Measurements from ENCODE around the gene GATA2.

The GATA2 gene

GRCh38 chr3:128492671-128493569, at the start of gene GATA2:
Gene GATA2 (minus strand): TSS chr3:128493201. CDS start chr3:128487031, 6,170 bp downstream.
- DNase-seq (ENCODE audit: low spot score), result peak; percentile 75

- no peak for DNase-seq (ENCODE audit: low spot score)
Measured at GRCh38 chr3:128541246-128541645, 48.2 kb upstream of the GATA2 start.

DNA sequence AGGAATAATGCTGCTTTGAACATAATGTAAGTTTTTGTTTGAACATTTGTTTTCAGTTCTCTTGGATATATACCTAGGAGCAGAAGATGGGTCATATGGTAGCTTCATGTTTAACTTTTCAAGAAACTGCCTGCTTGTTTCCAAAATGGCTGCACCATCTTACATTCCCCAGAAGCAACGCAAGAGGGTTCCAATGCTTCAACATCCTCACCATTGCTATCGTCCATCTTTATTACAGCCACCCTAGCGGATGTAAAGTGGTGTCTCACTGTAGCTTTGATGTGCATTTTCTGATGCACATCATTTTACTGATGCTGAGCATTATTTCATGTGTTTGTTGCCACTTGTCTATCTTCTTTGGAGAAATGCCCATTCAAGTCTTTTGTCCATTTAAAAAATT, 46.4 kb upstream of the GATA2 start:
- no peak for DNase-seq (ENCODE audit: low spot score)

GRCh38 chr3:128537091-128537703, 44.2 kb upstream of the GATA2 start:
- no peak for DNase-seq (ENCODE audit: low spot score)

- no peak for DNase-seq (ENCODE audit: low spot score)
Measured at GRCh38 chr3:128532012-128532983, 39.3 kb upstream of the GATA2 start.

DNA sequence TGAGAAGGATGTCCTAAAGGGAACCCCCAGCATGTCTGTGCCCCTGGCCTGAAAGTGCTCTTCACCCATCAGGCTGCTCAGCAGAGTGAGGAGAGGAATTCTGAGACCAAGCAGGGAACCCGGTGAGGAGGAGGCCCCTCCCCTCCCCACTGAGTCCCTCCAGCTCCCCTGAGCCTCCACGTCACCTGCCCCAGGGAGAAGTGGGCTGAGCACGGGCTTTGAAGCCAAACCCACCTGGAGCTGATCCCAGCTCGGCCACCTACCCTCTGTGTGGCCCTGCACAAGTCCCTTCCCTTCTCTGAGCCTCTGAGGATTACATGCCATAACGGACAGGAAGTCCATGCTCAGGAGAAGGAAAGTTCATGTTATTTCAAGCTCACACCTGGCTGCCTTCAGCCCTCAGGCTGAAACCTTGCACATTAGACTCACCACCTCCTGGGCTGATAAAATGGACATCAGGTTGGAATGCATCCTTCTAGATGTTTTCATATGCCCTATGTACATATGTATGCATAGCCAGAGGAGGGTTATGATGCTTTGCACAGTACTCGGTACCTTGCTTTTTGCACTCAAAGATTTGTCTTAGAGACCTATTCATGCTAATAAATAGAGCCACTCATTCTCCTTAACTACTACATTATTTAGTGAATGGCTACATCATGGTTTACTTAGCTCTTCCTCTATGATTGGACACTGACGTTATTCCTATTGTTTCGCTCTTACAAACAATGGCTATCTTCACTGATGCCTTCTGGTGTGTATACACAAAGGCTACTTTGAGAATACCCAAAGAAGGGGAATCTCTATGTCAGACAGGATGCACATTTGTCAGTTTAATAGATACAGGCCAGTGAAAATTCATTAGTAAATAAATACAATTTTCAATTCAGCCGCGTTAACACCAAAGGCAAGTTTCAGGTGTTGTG, 31.6 kb upstream of the GATA2 start:
- DNase-seq (ENCODE audit: low spot score), result no peak

GRCh38 chr3:128523591-128523990, 30.6 kb upstream of the GATA2 start:
- no peak for DNase-seq (ENCODE audit: low spot score)

DNA sequence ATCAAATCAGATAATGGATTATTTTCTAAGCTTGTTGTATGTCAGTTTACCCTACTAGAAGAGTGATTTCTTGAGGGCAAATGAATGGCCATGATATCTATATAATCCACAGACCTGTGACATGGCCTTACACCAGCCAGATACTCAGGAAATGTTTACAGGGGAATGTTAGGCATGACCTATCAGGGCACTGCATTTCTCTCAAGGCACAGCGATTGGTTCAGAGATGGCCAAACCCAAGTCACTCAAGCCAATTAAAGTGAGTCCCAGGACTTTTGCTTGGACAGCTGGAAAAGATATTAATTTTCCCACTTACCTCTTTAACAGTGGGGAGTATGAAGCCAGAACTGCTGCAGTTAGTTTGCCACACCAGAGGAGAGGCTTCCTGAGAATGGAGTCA, 28.7 kb upstream of the GATA2 start:
- DNase-seq (ENCODE audit: low spot score), result no peak

DNA sequence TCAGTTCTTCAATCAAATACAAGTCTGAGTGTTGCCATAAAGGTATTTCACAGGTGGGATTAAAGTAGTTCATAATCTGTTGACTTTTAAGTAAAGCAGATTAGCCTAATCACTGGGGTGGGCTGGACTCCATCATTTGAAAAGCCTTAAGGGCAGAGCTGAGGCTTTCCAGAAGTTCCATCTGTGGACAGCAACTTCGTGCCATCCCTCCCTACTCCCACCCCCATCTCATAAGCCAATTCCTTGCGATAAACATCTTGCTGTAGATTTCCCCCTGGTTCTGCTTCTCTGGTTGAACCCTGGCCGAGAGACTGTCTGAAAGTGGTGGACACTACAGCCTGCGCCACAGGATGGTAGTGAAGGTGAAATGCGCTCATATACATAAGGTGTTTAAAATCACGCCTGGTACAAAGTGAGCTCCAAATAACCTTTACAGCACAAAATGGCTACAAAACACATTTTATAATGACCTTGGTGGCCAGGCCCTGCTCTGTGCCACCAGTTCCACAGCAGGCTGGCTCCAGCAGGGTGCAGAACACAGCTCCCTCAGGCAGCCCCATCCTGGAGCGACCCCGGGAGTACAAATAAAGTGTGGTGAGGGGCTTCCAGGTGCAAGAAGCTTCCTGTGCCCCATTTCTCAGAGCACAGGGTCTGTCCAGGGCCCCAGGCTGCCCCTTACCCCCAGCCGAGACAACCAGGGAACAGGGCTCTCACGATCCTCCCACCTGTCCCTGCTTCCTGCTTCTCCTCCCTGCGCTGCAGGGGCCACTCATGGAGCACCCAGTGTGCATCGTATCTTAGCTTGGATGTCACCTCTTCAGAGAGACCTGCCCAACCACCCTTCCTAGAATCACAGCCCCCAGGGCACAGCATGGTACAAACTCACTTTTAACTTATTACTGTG, 25.8 kb upstream of the GATA2 start:
- no peak for DNase-seq (ENCODE audit: low spot score)

DNA sequence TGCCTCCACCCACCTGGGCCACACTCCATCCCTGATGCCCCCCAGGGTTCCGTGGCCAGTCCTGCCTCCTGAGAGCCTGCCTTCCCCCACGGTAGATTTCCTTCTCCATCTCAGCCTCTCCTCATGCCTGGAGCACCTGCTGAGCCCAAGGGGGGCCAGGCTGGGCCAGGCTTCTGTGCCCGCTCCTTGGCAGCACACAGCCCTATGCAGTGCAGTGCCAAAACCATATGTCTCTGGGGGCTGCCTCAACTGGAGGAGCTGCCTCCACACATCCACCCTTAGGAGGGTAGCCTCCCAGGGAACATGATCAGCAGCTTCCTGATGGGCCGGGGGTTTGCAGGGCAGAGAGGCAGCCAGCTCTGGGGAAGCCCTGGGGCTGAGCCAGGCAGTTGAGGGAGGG, 24.6 kb upstream of the GATA2 start:
- no peak for DNase-seq (ENCODE audit: low spot score)

DNA sequence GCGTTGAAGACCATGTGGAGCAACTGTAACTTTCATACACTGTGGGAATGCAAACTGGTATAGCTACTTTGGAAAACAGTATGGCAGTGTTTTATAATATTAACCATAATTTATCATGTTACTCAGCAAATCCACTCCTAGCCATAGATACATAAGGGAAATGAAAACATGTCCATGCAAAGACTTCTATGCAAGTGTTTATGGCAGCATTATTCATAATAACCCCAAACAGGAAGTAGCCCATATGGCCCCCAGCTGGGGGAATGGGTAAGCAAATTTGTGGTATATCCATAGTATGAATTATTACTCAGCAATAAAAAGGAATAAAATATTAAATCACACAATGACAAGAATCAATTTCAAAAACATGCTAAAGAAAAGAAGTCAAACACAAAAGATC, 23.0 kb upstream of the GATA2 start:
- no peak for DNase-seq (ENCODE audit: low spot score)

- DNase-seq (ENCODE audit: low spot score), result peak; percentile 7
Measured at GRCh38 chr3:128508852-128509251, 15.9 kb upstream of the GATA2 start.

DNA sequence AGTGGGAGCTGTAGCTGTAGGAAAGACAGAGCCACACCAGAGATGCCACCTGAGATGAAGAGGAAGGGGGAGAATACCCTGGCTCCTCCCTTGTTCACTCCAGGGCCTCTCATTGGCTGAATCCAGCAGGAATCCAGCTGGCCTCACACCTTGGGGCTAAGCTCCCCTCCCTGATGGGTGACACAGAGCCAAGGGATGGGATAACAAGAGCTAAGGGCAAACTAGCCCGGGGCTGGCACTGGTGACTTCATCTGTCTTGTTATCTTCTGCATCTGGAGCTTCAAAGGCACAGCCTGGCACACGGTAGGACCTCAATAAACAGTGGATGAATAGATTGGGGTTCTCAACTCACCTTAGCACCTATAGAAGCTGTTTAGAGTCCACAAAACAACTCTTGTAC, 13.8 kb upstream of the GATA2 start:
- peak; percentile 8 for DNase-seq (ENCODE audit: low spot score)

- no peak for DNase-seq (ENCODE audit: low spot score)
Measured at GRCh38 chr3:128505771-128506170, 12.8 kb upstream of the GATA2 start.

DNA sequence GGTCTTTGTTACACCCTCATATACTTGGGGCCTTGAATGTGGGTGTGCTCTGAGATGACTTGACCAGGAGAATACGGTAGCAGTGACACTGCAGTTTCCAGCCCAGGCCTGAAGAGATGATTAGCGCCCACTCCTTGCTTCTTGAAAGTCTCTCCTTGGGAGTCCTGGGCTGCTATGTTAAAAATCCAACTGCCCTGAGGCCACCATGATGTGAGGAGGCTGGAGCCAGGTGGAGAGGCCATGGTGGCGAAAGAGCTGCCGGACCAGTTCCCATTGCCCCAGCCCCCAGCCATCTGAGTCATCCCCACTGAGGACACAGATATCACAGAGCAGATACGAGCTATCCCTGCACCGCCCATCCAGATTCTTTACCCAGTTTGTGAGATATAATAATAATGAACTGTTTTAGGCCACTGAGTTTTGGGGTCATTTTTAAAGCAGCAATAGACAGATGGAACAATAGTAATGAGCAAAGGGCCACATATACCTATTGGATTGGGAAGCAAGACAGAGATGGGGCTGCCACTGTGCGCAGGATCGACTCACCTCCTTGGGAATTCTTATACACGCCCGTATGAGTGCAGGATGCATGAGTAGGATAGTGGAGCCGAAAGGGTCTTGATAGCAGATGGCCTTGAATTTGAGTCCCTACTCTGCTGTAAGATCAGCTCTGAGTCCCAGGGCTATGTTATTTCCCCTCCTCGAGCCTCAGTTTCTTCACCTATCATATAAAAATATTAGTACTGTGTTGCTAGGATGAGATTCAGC, 12.1 kb upstream of the GATA2 start:
- DNase-seq (ENCODE audit: low spot score), result peak; percentile 12

DNA sequence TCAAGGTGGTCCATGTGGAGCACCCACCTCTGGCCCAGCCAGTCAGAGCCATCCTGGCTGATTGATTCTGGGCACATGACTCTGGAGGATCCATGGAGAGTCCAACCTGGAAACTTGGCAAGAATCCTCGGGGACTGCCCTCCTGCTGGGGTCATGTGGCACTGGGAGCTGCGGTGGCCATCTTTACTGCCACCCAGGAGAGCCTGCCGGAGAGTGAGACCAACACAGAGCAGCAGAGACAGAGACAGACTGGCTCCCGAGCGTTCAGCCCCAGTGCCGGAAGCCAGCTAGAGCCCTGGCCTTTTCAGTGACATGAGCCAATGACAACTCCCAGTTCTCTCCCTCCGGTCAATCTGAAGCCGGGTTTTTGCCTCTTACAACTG, 11.5 kb upstream of the GATA2 start:
- peak; percentile 10 for DNase-seq (ENCODE audit: low spot score)

DNA sequence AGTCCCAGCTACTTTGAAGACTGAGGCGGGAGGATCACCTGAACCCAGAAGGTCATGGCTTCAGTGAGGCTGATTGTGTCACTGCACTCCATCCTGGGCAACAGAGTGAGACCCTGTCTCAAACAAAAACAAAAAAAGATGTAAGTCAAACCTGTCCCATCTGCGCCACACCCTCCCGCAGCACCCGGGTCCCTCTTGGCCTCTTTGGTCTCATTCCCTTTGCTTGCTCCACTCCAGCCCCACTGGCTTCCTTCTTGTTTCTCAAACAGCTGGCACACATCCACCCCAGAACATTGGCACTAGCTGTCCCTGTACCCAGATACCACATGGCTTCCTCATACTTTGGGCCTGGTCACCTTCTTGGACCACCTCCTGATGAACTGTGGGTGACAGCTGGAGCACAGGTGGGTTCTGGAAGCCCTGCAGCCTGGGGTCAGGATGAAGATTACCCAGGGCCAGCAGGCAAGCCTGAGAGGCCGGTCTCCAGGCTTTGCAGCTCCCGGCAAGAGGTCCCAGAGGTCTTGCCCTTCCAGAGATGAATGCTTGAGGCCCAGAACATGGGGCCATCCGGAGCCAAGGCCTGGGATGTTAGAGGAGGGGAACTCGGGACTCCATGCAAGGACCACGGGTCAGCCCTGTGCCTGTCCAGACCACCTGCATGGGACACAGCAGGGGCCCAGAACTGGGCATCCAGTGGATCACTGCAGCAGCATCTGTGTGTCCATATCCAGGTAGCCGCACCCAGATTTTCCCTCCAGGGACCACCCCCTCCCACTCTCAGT, 10.9 kb upstream of the GATA2 start:
- peak; percentile 19 for DNase-seq (ENCODE audit: low spot score)

GRCh38 chr3:128503164-128503651, 10.2 kb upstream of the GATA2 start:
- DNase-seq (ENCODE audit: low spot score), result peak; percentile 48

All from D341Med (cell line).